ENCODE results near the gene KCNG2. TPM values are rescaled to one million over a fixed set of nuclear protein-coding genes. Genes with fewer than 3 reads are reported as not detected.

Gene KCNG2
- total and polyA plus RNA-seq, 2 of the 4 experiments (the other 2 are of a cell fraction): not detected

DNA sequence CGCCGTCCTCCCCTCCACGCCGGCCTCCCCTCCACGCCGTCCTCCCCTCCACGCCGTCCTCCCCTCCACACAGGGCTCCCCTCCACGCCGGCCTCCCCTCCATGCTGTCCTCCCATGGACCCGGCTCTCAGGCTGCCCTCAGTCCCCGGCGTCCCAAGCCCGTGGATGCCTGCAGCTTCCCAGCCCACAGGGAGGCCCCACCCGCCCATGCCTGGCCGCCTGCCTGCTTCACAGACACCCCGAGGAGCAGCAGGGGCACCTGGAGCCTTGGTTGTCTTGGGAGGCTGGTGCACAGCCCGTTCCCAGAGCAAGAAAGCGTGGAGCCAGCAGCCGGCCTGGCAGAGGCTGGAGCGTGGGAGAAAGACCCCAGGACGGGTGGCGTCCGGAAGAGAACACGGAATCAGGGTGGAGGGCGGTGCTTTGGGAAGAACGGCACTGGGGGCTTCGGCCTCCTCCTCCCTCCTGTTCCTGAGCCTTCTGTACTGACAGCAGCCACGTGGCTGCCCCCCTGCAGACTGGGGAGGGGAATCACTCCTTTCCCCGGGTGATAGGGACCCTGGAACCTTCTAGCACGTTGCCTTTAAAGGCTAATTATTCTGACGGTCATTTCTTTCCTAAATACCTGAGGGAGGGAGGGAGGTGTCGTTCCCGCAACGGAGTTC, 26.2 kb upstream of the KCNG2 start:
- Histone ChIP-seq H2BK5ac (ENCODE audit: low read depth, low read length, poor library complexity, severe bottlenecking) (no peak overlapping the region), H2BK20ac (ENCODE audit: low read depth, low read length) (no peak overlapping the region), H3K9me3 (ENCODE audit: control insufficient read depth, insufficient read depth, low read length) (peaks cover 21% of the 10 kb centered on the region), H3K23ac (ENCODE audit: low read depth, low read length) (no peak overlapping the region), H3K56ac (ENCODE audit: extremely low read depth, insufficient read depth, low read length) (no peak overlapping the region), H4K91ac (ENCODE audit: insufficient read depth, low read depth, low read length) (no peak overlapping the region), H2AK5ac (ENCODE audit: low read depth, low read length) (no peak overlapping the region), H2BK15ac (ENCODE audit: low read depth, low read length) (no peak overlapping the region), H3K4me3 (ENCODE audit: insufficient read depth, low read depth, low read length) (no peak overlapping the region), H2AFZ (replicated peaks; ENCODE audit: low read length, poor library complexity) (no peak overlapping the region), H2BK120ac (ENCODE audit: low read depth, low read length) (no peak overlapping the region), H3K9me1 (ENCODE audit: insufficient read depth, low read length) (no peaks in the 10 kb centered on the region), H3K14ac (replicated peaks; ENCODE audit: low read depth, low read length) (no peak overlapping the region), H4K5ac (ENCODE audit: low read depth, low read length) (no peak overlapping the region), H3K18ac (ENCODE audit: low read depth, low read length) (no peak overlapping the region), H4K8ac (ENCODE audit: low read depth in 2 of 2, low read length in 2 of 2) (no peak overlapping the region), H2AK9ac (replicated peaks; ENCODE audit: low read depth, low read length, poor library complexity) (no peak overlapping the region), H3K4me2 (ENCODE audit: low read depth, low read length) (no peak overlapping the region), H4K20me1 (ENCODE audit: insufficient read depth, low read length) (no peaks in the 10 kb centered on the region), H3K27ac (ENCODE audit: insufficient read depth, low read length) (no peak overlapping the region), H3K79me1 (ENCODE audit: low read depth in 1 of 2, low read length in 2 of 2) (no peaks in the 10 kb centered on the region), H3K9ac (ENCODE audit: low read depth, low read length) (no peak overlapping the region), H3K27me3 (ENCODE audit: control insufficient read depth, insufficient read depth, low read length) (peaks cover 32% of the 10 kb centered on the region), H3K4me1 (ENCODE audit: control insufficient read depth, insufficient read depth, low read length) (no peaks in the 10 kb centered on the region), H3K4ac (ENCODE audit: low read depth, low read length) (no peak overlapping the region), H3K36me3 (ENCODE audit: control insufficient read depth, insufficient read depth, low read length) (no peaks in the 10 kb centered on the region)
- intact Hi-C loops (cut with micrococcal nuclease) (no loop called here), dilution Hi-C loops (cut with HindIII; ENCODE audit: low sequenced_read_pairs, unreplicated experiment) (no loop called here), in situ Hi-C loops (cut with MboI; ENCODE audit: low sequenced_read_pairs) (no loop called here)
- no peak for ATAC-seq (ENCODE audit: low read depth)
- 73% methylated on average over 3 of the region's 35 CpGs; no CpG with 5 or more reads in 1 of the 2 experiments for WGBS, 2 experiments (ENCODE audit: extremely low coverage in 2 of 2, insufficient read length in 1 of 2)
- no peak for TF ChIP-seq FOS (IDR thresholded peaks at IDR 0.05; ENCODE audit: low read depth, low read length)
- CTCF ChIA-PET: no interaction called here
- no TSS peak for BruUV-seq (replicated peaks)
- POLR2A ChIA-PET (ENCODE audit: unreplicated experiment): no interaction called here
- DNase-seq: no peak

All from IMR-90 (cell line).